PC-9 (cell line): ENCODE data around the gene ZDHHC3.

Experiments
- CTCF ChIP-seq: fragments of 200-600 bp; sonication (generic); conservative IDR thresholded peaks from 2 replicates; pipeline ENCODE4 v1.6.1; 2017; ENCODE audit warnings: mixed run types, antibody characterized with exemption, mild to moderate bottlenecking, moderate library complexity
- EZH2 ChIP-seq: fragments of 200-600 bp; sonication (generic); IDR thresholded peaks from 2 replicates; pipeline ENCODE4 v1.8.0; 2017; ENCODE audit warnings: antibody characterized with exemption, low read depth

- no peak for TF ChIP-seq CTCF
- TF ChIP-seq EZH2: no peak
Observed at GRCh38 chr3:44969154-44969827, 6.7 kb downstream of the ZDHHC3 start.
